LNCaP clone FGC (cell line): ENCODE data around the gene FOXD4L6.
"Not testable (repeated sequence)": the region's sequence is repeated elsewhere in the genome, so short reads cannot be mapped to it uniquely, and the experiment has no call there.

ENCODE experiments used
- DNase-seq: peaks from one replicate; pipeline ENCODE4 v3.0.0-alpha.2; 2011; ENCODE audit warnings: low read depth
- H3K4me3 ChIP-seq: 2 replicates; pipeline ENCODE4 v1.5.1; 2011; ENCODE audit warnings: mild to moderate bottlenecking, low read depth, low read length, control low read depth
- CTCF ChIP-seq: IDR thresholded peaks from 2 replicates; pipeline ENCODE4 v1.5.1; 2012; ENCODE audit warnings: mild to moderate bottlenecking; ENCODE audit not compliant: control insufficient read depth, insufficient read depth; ENCODE audit errors: extremely low read depth

Gene FOXD4L6

DNA sequence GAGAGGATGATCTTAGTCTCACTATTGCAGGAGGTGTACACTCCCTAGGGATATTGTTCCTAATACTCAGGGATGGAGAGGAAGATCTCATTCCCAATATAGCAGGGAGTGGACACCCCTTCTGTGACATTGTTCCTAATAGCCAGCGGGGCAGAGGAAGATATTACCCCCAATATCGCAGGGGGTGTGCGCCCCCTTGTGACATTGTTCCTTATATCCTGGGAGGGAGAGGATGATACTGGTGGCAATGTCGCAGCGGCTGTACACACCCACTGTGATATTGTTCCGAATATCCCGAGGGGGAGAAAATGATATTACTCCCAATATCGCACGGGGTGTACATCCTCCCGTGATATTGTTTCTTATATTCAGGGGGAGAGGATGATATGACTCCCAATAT is 17.6 kb downstream of the FOXD4L6 start:
- peak; percentile 35; the same call in 1 of the 2 replicates for TF ChIP-seq CTCF
- not testable (repeated sequence) for DNase-seq, H3K4me3 ChIP-seq

DNA sequence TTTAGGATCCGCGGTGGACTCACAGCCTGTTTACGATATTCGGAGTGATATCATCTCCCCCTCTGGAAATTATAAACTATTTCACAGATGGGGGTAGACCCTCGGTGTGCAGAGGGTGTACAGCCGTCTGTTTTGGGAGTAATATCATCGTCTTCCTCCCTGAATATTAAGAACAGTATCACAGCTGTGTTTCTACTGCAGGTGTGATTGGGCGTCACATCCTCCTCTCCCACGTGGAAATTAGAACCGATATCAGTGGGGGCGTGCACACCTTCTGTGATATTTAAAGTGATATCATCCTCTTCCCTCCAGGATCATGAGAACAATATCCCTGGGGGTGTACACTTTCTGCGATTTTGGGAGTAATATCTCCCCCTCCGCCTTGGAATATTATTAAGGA is 19.2 kb downstream of the FOXD4L6 start:
- DNase-seq, H3K4me3 ChIP-seq: not testable (repeated sequence)

- not testable (repeated sequence) for DNase-seq
Observed at GRCh38 chr9:41108816-41109215, 19.7 kb downstream of the FOXD4L6 start.

GRCh38 chr9:41106472-41107116 is 21.9 kb downstream of the FOXD4L6 start:
- DNase-seq, H3K4me3 ChIP-seq: not testable (repeated sequence)

More at GRCh38 chr9:41108816-41109215, 19.7 kb downstream of the FOXD4L6 start:
- H3K4me3 ChIP-seq: not testable (repeated sequence)

- not testable (repeated sequence) for DNase-seq, H3K4me3 ChIP-seq
Observed at GRCh38 chr9:41105557-41106253, 22.8 kb downstream of the FOXD4L6 start.

- not testable (repeated sequence) for DNase-seq, H3K4me3 ChIP-seq
Observed at GRCh38 chr9:41104542-41104941, 23.9 kb downstream of the FOXD4L6 start.

DNA sequence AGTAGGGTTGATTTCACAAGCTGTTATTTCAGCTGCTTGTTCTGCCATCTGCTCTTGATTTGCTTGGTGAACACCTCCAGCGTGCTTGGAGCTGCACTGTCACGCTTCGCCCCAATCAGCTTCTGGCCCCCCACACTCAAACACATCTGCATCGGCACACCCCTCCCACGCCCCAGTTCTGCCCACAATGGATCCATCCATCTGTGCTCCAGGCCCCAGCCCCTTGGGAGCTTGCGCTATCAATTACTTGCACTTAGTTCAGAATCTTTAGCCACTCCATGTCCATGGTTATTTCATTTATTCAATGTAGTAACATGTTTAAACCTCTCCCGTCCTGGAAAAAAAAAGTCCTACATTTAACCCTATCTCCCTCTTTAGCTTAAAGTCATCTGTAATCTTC is 28.0 kb downstream of the FOXD4L6 start:
- DNase-seq, H3K4me3 ChIP-seq: not testable (repeated sequence)

DNA sequence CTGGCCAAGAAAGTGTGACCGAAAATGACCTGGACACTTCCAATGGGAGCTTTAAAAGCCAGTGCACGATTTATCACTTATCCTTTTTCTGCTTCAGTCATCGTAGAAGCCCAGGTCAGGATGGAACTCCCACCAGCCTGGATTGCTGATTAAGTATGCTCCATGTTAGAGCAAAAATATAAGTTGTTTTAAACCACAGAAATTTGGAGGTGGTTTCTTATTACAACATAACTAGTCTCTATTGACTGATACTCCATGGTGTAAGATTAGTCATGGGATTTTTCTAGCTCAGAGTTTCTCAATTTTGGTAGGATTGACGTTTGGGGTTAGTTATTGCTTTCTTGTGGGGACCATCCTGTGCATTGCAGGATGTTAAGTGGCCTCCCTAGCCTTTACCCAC is 29.7 kb downstream of the FOXD4L6 start:
- DNase-seq: not testable (repeated sequence)

GRCh38 chr9:41095060-41095459 is 33.4 kb downstream of the FOXD4L6 start:
- DNase-seq, H3K4me3 ChIP-seq: not testable (repeated sequence)

More for the DNA sequence above, 29.7 kb downstream of the FOXD4L6 start:
- not testable (repeated sequence) for H3K4me3 ChIP-seq

GRCh38 chr9:41094010-41094773 is 34.3 kb downstream of the FOXD4L6 start:
- not testable (repeated sequence) for H3K4me3 ChIP-seq, DNase-seq

- DNase-seq, H3K4me3 ChIP-seq: not testable (repeated sequence)
Observed at GRCh38 chr9:41090922-41091321, 37.6 kb downstream of the FOXD4L6 start.

- DNase-seq, H3K4me3 ChIP-seq: not testable (repeated sequence)
Observed at GRCh38 chr9:41090386-41090785, 38.1 kb downstream of the FOXD4L6 start.

DNA sequence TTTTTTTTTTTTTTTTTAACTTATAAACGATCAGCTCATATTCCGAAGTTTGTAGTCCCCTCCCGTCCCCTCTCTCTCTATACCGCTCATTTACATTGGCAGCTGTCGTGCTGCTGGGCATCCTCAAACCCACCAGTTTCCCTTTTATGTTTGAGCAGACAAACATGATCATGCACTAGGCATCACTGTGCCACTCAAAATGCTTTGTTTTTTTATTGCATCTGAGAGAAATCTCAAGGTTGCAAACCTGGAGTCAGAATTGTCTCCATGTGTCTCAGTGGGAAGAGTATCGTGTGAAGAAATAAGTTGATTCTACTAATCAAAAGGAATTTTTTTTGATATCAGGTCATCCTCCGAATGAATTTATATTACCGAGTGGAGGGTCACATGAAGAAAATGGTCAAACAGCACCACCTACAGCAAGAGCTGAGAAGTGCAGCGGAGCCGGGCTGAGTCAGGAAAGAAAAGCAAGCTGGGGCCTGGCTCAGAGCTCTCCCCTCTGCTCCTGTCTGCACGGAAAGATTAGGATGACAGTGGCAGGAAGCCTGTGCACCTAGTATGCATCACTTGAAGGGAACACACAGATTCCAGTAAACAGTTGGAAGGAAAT is 39.9 kb downstream of the FOXD4L6 start:
- not testable (repeated sequence) for DNase-seq, H3K4me3 ChIP-seq

GRCh38 chr9:41087929-41088328 is 40.6 kb downstream of the FOXD4L6 start:
- not testable (repeated sequence) for DNase-seq, H3K4me3 ChIP-seq

More for the DNA sequence above, 39.9 kb downstream of the FOXD4L6 start:
- TF ChIP-seq CTCF: 0 out of 2 replicates have a peak, but pooled peaks have one; percentile 6

- H3K4me3 ChIP-seq, DNase-seq: not testable (repeated sequence)
Observed at GRCh38 chr9:41087157-41087780, 41.2 kb downstream of the FOXD4L6 start.

DNA sequence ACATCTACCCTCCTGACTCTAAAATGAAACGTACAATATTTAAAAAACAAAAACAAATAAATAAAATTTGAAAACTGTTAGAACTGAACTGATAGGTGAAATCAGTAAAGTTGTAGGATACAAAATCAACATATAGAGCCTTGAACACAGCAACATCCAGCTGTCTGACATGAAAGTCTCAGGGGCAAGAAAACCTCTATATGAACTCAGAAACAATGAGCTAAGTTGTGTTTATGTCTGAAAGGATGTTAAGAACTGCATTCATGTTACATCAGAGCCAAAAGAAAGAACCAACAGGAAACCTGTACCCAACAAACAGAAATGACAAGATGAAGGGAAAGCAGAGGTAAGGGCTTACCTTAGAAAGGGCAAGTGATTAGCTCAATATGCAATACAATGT is 41.8 kb downstream of the FOXD4L6 start:
- not testable (repeated sequence) for DNase-seq, H3K4me3 ChIP-seq
